ENCODE measurements around the gene PLCB4. TPM values are rescaled to one million over a fixed set of nuclear protein-coding genes. Genes with fewer than 3 reads are reported as not detected.

The PLCB4 gene
- total RNA-seq, 6 experiments from 2014 or later, result 71.8 to 95.7 (median 79.1) TPM

- peaks cover 78% of the 10 kb centered on the region for H3K4me1 Mint-ChIP-seq (ENCODE audit: low read depth)
- no peaks in the 10 kb centered on the region; the same call in 1 of the 2 replicates for H3K9me3 Mint-ChIP-seq
- peaks cover 7% of the 10 kb centered on the region; the same call in 1 of the 2 replicates for H3K27me3 Mint-ChIP-seq (ENCODE audit: insufficient read depth)
- H3K4me3 Mint-ChIP-seq, result peak overlapping the region; percentile 1; the same call in 1 of the 2 replicates
- peaks cover 37% of the 10 kb centered on the region for H3K36me3 Mint-ChIP-seq (ENCODE audit: low read depth)
- H3K27ac Mint-ChIP-seq, result peak overlapping the region; percentile 48
- peak; percentile 74 for DNase-seq
- no peak for TF ChIP-seq CTCF (IDR thresholded peaks at IDR 0.05)
These were observed 172.4 kb downstream of the PLCB4 start for GRCh38 chr20:9241232-9241692.

GRCh38 chr20:9241721-9242427 lies 173.0 kb downstream of the PLCB4 start:
- H3K4me1 Mint-ChIP-seq (ENCODE audit: low read depth), result peaks cover 83% of the 10 kb centered on the region
- peak overlapping the region; percentile 63 for H3K27ac Mint-ChIP-seq
- H3K9me3 Mint-ChIP-seq, result no peaks in the 10 kb centered on the region
- H3K27me3 Mint-ChIP-seq (ENCODE audit: insufficient read depth), result peaks cover 7% of the 10 kb centered on the region; the same call in 1 of the 2 replicates
- no peak overlapping the region; the same call in 1 of the 2 replicates for H3K4me3 Mint-ChIP-seq
- H3K36me3 Mint-ChIP-seq (ENCODE audit: low read depth), result peaks cover 33% of the 10 kb centered on the region
- DNase-seq, result peak; percentile 64
- TF ChIP-seq CTCF (IDR thresholded peaks at IDR 0.05), result no peak

- Mint-ChIP-seq H3K9me3 (no peaks in the 10 kb centered on the region), H3K27me3 (ENCODE audit: insufficient read depth) (peaks cover 7% of the 10 kb centered on the region; the same call in 1 of the 2 replicates), H3K36me3 (ENCODE audit: low read depth) (peaks cover 20% of the 10 kb centered on the region), H3K27ac (no peak overlapping the region), H3K4me1 (ENCODE audit: low read depth) (peaks cover 74% of the 10 kb centered on the region), H3K4me3 (no peak overlapping the region)
- no peak for DNase-seq
- TF ChIP-seq CTCF (IDR thresholded peaks at IDR 0.05), result no peak
These were observed 175.1 kb downstream of the PLCB4 start for GRCh38 chr20:9243986-9244385.

- no peak overlapping the region for H3K4me3 Mint-ChIP-seq
- no peak overlapping the region for H3K27ac Mint-ChIP-seq
- TF ChIP-seq CTCF (IDR thresholded peaks at IDR 0.05), result no peak
These were observed 175.9 kb downstream of the PLCB4 start for GRCh38 chr20:9244811-9245210.

GRCh38 chr20:9246731-9247130 lies 177.8 kb downstream of the PLCB4 start:
- H3K9me3 Mint-ChIP-seq, result no peaks in the 10 kb centered on the region
- H3K4me1 Mint-ChIP-seq (ENCODE audit: low read depth), result peaks cover 51% of the 10 kb centered on the region
- peaks cover 13% of the 10 kb centered on the region; the same call in 1 of the 2 replicates for H3K36me3 Mint-ChIP-seq (ENCODE audit: low read depth)
- H3K4me3 Mint-ChIP-seq, result no peak overlapping the region
- no peak overlapping the region for H3K27ac Mint-ChIP-seq
- no peak for TF ChIP-seq CTCF (IDR thresholded peaks at IDR 0.05)
- H3K27me3 Mint-ChIP-seq (ENCODE audit: insufficient read depth), result peaks cover 3% of the 10 kb centered on the region; the same call in 1 of the 2 replicates
- no peak for DNase-seq

More at GRCh38 chr20:9244811-9245210, 175.9 kb downstream of the PLCB4 start:
- Mint-ChIP-seq H3K9me3 (no peaks in the 10 kb centered on the region), H3K36me3 (ENCODE audit: low read depth) (peaks cover 13% of the 10 kb centered on the region; the same call in 1 of the 2 replicates), H3K27me3 (ENCODE audit: insufficient read depth) (peaks cover 4% of the 10 kb centered on the region; the same call in 1 of the 2 replicates), H3K4me1 (ENCODE audit: low read depth) (peaks cover 65% of the 10 kb centered on the region)
- no peak for DNase-seq

Measured in HFFc6 (cell line).